ENCODE measurements around the gene AFG1L.
"Not testable (repeated sequence)": the region's sequence is repeated elsewhere in the genome, so short reads cannot be mapped to it uniquely, and the experiment has no call there.

Gene AFG1L

DNA sequence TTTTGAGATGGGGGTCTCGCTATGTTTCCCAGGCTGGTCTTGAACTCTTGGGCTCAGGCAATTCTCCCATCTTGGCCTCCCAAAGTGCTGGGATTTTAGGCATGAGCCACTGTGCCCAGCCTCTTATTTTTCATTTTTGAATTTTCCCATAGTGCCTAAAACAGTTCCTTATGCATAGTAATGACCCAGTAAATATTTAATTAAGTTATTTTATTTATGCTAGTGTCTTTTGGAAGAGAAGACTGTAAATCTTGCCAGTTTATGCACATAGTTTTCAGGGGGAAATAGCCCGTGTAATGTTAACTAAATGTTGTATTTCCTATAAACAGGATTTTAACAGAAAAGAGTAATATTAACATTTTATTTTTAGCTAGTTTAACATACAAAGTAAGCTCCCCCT is 60.3 kb downstream of the AFG1L start:
- DNase-seq: no peak

DNA sequence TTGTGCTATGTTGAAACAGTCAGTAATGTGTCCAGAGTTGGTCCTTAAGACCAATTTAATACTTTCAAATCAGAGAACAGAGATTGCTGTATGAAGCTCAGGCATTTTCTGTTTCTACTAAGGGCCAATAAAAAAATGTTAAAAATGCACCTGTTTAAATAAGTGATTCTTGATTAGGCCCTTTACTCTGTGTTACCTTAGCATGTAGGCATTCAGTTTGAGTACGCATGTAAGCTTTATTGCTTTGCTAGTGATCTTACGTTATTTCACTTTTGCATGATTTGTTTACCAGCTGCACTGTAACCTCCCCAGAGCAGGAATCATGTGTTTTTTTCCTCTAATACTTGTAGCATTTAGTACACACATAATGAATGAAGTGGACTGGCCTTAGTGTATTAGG is 61.0 kb downstream of the AFG1L start:
- no peak for DNase-seq

DNA sequence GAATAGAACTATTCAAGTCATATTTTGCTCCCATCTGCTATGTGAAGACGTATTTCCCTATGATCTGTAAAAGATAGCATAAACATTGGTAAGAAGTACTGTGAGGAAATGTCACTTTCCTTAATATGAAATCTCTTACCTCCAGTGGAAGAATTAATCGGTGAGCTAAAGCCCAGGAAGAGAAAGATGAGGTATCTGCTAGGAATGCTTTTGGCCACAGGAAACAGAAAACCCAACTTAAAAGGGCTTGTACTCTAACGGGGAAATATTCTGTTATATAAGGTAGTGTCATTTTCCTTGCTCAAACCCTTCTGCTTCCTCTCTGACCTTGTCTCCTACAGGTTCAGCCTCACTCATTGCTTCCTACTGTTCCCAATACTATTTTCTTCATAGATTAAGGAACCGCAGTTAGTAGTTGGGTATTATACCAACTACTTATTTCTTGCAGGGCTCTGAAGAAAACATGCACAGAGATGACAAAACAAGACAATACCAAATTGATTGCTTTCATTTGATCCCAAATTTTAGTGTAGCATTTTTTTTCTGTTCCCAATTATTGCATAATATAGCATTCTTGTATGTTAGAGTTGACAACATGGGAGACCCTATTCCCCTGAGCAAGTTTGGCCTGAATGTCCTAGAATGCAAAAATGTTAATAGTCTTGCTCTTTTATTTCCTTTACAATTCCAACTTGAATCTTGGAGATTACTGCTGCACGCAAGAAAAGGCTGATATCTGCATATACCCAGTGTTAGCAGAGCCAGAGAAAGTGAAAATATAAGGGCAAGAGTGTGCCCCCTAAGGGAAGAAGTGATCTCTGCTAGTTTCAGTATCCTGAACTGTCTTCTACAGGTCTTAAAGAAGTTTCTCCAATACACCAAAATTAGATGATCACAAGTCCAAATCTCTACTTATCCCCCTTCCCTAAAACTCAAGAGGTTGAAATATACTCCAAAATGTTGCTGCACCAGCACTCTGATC is 65.3 kb downstream of the AFG1L start:
- no peak for DNase-seq

DNA sequence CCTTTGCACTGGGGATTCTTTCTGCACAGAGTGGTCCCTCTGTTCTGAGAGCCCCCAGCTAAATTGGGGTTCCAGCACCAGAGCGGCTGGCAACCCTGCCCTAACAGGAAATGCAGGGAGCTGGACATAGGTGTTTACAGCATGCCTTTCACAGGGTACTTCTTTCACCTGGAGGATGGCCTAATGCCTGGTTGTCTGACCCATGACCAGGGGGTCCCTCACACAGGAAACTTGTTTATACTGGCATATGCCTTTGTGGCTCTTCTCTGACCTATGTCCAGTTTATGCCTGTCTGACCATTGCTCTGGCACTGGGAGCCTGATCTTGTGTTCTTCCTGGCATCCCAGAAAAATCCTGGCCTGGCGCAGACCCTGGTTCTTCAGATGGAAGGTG is 66.1 kb downstream of the AFG1L start:
- DNase-seq: no peak

DNA sequence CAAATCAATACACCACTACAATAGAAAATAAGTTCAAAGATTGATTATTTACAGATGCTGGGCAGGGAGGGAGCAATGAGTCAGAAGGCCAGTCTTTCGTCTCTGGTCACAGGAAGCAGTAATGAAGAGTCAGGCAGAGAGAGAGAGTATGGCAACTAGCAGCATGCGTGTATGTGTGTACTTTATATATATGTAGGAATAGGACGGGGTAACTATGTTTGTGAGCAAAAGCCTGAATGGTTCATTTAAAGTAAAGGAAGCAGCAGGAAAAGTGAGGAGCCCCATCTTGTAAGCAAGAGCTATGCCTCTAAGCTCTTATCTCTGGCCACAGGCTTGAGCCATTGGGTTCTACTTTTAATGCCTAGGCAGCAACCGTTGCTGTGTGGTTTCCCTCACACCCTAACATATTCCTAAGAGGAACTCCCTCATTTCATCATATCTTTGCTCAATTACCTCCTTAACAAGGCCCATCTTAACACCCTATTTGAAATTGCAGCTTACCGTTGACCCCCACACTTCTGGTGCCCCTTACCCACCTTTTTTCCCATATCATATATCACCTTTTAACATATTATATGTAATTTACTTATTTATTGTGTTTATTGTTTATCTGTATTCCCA is 66.6 kb downstream of the AFG1L start:
- DNase-seq: no peak

DNA sequence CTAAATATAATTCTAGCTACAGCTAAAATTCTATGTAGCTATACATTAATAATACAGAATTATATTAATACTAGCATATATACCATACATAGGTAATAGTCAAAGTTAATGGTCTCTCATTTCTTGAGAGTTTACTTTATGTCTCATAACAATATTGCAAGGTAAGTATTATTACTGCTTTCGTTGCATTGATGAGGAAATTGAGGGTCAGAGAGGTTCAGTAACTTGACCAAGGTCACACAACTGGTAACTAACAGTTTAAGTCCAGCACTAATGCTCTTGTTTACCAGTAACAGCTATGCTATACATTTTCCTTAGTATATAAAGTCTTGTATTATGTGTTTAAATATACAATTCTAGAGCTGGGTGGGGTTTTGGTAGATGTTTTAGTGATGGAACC is 67.6 kb downstream of the AFG1L start:
- DNase-seq: no peak

DNA sequence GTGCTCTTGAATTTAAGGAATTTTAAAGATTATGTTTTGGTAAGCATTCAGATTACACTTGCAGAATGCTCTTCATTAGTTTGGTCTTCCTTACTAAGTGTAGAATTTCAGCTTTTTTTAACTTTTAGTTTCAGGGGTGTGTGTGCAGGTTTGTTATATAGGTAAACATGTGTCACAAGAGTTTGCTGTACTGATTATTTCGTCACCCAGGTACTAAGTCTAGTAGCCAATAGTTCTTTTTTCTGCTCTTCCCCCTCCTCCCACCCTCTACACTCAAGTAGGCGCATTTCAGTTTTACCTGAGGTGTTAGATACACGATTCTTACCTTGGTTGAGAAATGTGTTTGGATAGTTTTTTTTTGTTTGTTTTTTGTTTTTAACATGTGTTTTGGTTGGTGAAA is 68.3 kb downstream of the AFG1L start:
- DNase-seq: no peak

DNA sequence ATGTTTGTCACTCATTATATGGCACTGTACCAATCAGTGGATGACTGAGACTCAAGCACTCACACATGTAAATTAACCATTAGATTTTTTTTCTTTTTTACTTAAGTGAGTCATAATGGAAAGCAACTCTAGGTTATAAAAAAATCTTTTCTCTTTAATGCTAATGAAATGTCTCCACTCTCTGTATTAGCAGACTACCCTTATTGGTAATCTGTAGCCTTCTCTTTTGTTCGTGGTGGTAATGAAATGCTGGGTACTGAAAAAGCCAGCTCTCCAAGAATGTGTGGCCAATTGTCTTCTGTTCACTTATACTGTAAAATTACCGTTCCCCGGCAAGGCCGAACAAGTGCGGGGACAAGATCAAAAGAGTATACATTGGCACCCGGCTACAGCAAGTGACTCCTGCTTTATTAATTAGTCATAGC is 69.0 kb downstream of the AFG1L start:
- DNase-seq: no peak

DNA sequence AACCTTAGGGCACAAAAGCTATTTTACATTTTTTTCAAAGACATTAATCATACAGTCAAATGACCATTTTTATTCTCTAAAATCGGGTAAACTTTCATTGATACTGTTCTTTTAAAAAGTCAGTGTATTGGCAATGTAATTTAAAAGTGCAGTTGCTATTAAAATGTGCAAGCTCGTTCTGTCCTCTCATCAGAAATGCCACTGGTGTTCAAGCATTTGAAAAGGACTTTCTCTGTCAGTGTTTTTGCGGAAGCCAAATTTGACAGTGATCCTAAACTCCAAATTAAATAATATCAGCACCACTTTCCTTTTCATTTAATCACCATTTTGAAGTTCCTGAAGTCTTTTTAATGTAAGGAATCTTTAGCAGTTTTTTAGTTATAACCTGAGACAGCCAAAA is 69.6 kb downstream of the AFG1L start:
- DNase-seq: no peak

DNA sequence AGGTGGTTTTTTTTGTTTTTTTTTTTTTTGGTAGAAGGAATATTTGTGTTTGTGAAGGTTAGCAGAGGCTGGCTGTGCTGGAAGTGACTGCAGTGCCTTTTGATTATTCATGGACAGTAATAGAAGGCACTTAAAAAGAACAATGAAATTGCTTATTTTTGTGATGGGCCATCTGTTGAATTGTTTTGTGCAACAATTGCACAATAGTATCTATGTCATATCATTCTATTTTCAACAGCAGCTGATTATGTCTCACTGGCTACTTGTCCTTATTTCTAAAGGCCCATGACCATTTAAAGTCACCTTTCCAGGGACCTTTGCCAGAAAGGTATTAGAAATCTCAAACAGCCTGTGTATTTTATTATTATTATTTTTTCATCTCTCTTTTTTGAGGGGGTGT is 70.6 kb downstream of the AFG1L start:
- DNase-seq: no peak

DNA sequence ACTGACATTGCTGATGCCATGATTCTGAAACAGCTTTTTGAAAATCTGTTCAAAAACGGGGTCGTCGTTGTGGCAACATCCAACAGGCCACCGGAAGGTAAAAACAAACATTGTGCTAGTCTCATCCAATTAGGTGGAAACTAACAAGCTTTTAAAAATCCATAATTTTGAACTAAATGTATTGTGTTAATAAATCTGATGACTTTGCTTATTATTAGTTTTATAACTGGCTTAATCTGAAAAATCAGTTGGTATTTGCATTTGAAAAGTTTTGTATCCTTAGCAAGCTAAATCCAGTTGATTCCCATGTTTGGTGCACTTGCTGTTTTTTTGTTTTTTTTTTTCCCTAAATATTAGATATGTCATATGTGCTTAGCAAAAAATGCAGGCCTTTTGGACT is 71.4 kb downstream of the AFG1L start:
- no peak for DNase-seq

DNA sequence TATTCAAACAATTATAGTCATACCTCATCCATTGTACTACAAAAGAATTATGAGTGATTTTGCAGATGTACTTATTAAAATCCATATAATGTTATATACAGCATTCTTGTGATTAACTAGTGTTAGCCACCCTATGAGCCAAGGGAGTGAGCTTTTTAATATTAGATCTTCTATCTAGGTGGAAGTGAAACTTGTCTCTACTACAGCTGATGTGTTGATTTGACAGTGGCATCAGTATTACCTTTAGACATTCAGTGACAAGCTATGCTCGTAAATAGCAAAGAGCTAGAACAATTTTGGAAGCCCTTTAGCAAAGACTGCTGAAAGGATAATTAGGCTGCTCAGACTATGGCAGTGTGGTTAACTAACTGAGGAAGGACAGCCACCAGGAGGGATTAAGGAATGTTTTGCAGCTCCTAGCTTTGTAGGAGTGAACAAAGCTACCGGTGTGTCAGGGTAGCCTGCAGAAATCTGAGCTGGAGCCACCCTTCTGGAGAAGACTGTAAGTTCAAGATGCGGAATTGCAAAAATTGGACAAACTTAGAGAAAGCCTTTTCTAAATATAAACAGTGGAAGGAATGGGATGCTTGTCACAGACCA is 73.7 kb downstream of the AFG1L start:
- DNase-seq: no peak

DNA sequence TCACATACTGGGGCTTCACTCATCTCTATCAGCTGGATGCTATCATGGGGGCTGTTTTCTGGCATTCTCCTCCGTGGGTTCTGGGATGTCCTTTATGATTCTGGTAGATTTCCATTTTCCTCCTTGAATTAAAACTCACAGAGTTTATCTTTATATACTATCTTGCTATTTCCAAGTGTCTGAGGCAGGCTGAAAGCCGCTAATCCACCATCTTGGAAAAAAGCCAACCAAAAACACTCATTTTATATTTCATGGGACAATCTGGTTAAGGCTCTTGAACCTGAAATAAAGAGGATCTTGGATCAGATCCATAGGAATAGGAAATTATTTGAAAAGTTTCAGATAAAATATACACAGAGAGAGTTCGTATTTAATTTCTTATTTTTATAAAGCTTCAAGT is 86.0 kb downstream of the AFG1L start:
- DNase-seq: no peak

DNA sequence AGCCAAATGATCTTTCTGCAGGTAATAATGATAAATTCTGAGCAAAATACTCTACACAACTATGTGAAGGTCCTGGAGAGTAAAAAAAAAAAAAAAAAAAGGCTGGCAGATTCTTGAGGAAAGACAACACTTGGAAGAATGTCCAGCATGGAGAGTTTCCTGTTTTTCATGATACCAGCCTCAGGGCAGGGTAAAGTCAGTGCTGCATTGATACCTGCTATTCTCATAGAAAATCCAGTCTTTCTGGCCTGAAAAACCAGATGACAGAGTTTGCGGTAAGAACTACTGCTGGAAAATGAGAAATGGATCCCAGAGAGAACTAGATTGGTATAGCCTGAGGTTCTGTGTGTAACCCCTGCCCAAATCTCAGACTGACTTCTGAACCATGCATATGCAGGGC is 89.1 kb downstream of the AFG1L start:
- no peak for DNase-seq

DNA sequence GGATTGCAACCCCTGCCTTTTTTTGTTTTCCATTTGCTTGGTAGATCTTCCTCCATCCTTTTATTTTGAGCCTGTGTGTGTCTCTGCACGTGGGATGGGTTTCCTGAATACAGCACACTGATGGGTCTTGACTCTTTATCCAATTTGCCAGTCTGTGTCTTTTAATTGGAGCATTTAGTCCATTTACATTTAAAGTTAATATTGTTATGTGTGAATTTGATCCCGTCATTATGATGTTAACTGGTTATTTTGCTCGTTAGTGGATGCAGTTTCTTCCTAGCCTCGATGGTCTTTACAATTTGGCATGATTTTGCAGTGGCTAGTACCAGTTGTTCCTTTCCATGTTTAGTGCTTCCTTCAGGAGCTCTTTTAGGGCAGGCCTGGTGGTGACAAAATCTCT is 94.3 kb downstream of the AFG1L start:
- not testable (repeated sequence) for DNase-seq

DNA sequence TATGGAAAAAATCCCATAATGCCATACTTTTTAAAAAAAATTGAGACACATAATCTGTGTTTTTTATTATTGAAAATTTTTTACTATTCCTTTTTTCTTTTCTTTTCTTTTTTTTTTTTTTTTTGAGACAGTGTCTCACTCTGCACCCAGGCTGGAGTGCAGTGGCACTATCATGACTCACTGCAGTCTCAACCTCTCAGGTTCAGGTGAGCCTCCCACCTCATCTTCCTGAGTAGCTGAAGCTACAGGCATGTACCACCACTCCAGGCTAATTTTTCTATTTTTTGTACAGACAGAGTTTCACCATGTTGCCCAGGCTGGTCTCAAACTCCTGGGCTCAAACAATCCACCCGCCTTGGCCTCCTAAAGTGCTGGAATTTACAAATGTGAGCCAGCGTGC is 100.4 kb downstream of the AFG1L start:
- DNase-seq: no peak

DNA sequence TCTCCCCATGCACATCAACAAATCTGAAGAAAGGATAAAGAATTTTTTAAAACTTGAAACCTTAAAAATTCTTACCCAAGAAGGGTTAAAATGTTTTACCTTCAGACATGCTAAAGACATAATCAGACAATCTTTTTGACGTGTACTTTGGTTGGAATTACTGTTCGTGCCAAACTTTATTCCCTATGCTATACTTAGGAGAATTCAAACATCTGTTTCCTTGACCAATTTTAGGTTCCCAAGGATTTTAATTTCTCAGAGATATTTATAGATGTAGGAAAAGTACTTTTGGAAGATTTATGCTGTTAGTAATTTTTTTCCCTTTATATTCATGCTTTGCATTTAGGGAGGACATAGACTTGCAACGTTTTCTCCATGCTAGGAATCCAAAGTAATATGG is 108.4 kb downstream of the AFG1L start:
- DNase-seq: no peak

DNA sequence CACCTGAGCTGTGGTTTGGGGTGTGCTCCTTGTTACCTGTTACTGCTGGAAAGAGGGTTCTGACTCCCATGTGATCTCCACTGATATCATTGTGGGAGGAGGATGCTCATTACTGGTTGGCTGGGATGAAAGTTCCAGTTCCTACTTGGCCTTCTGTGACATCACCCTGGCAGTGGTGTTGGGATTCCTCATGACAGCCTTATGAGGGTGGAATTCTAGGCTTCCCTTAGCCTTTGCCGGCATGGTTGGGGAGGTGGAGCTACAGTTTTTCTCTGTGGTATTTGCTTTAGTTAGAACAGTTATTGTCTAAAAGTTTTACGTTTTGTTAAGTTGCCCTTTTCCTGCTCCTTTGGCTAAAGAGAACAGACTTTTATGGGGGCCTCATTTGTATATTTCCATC is 112.1 kb downstream of the AFG1L start:
- DNase-seq: no peak

DNA sequence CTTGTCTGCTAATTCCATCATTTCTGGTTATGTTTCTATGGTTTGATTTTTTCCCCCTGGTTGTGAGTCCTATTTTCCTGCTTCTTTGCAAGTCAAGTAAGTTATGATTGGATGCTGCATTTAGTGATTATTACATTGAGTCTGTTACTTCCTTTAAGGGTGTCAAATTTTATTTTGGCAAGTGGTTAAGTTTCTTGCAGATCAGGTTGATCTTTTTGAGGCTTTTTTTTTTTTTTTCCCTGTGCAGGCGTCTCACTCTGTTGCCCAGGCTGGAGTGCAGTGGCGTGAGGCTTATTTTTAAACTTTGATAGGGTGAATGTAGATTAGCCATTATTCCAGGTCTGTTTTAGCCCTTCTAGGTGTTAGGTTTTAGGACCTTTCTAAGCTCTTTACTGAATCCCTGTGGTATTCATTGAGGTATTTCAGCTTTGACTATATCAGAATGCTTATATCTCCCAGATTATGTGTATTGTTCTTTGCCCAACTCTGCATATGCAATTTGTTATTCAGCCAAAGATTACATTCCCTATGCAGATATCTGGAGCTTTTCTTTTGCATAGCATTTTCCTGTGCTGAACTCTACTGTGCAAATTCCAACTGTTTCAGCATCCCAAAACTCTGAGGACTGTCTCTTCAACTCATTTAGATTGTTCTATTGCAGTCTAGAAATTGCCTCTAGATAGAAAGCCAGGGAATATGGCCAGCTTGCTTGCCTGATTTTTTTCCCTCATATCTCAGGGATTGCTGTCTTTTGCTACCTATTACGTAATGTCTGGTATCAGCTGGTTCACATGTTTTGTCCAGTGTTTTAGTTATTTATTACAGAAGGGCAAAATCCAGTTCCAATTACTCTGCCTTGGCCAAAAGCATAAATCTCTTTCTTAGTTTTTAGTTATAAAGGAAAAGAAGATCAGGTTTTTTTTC is 113.3 kb downstream of the AFG1L start:
- no peak for DNase-seq

DNA sequence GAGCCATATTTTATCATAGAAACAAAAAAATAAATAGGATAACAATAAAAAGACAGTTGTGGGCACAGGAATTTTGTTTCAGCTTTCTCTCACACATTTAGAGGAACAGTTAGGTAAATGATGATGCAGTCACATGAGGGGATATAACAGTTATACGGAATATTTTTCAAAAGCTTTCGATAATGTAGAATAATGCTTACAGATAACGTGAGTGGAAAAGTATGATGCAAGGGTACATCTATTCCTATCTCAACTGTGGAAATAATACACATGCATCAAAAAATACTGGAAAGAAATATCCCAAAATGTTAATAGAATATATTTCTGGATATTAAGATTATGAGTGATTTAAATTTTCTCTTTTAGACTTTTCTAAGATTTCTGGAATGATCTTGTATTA is 114.0 kb downstream of the AFG1L start:
- DNase-seq: no peak

DNA sequence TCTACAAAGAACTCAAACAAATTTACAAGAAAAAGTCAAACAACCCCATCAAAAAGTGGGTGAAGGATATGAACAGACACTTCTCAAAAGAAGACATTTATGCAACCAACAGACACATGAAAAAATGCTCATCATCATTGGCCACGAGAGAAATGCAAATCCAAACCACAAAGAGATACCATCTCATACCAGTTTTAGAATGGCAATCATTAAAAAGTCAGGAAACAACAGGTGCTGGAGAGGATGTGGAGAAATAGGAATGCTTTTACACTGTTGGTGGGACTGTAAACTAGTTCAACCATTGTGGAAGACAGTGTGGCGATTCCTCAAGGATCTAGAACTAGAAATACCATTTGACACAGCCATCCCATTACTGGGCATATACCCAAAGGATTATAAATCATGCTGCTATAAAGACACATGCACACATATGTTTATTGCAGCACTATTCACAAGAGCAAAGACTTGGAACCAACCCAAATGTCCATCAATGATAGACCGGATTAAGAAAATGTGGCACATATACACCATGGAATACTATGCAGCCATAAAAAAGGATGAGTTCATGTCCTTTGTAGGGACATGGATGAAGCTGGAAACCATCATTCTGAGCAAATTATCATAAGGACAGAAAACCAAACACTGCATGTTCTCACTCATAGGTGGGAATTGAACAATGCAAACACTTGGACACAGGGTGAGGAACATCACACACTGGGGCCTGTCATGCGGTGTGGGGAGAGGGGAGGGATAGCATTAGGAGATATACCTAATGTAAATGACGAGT is 121.4 kb downstream of the AFG1L start:
- DNase-seq: not testable (repeated sequence)

DNA sequence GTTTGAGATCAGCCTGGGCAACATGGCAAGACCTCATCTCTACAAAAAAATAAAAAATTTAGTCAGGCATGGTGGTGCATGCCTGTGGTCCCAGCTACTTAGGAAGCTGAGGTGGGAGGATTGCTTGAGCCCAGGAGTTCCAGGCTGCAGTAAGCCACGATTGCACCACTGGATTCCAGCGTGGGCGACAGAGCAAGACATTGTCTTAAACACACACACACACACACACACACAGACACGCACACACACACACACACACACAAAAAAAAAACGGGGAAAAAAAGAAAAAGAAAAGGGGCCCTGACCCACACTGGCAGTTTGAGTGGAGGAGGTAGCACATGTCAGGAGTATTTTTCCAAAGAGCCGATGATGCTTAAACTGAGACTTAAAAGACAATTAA is 122.2 kb downstream of the AFG1L start:
- no peak for DNase-seq
